C4-2B (cell line): ENCODE measurements around the gene TMEM117.

Experiments
- H3K27ac ChIP-seq: fragments of 450-650 bp; 2 replicates; pipeline ENCODE4 v1.5.1; 2017
- ZFX ChIP-seq: fragments of 450-650 bp; IDR thresholded peaks from 2 replicates; pipeline ENCODE4 v1.6.1; 2017
- TF ChIP-seq, protein P1 (sequence below): fragments of 450-650 bp; conservative IDR thresholded peaks from 2 replicates; pipeline ENCODE4 v1.5.1; 2017; ENCODE audit warnings: mild to moderate bottlenecking

TMEM117 gene

GRCh38 chr12:43980627-43981191 is 144.8 kb downstream of the TMEM117 start:
- H3K27ac ChIP-seq: no peak overlapping the region
- TF ChIP-seq, protein P1, sequence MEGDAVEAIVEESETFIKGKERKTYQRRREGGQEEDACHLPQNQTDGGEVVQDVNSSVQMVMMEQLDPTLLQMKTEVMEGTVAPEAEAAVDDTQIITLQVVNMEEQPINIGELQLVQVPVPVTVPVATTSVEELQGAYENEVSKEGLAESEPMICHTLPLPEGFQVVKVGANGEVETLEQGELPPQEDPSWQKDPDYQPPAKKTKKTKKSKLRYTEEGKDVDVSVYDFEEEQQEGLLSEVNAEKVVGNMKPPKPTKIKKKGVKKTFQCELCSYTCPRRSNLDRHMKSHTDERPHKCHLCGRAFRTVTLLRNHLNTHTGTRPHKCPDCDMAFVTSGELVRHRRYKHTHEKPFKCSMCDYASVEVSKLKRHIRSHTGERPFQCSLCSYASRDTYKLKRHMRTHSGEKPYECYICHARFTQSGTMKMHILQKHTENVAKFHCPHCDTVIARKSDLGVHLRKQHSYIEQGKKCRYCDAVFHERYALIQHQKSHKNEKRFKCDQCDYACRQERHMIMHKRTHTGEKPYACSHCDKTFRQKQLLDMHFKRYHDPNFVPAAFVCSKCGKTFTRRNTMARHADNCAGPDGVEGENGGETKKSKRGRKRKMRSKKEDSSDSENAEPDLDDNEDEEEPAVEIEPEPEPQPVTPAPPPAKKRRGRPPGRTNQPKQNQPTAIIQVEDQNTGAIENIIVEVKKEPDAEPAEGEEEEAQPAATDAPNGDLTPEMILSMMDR: no peak
- no peak for TF ChIP-seq ZFX

GRCh38 chr12:43981726-43982125 is 145.8 kb downstream of the TMEM117 start:
- TF ChIP-seq ZFX: no peak
- TF ChIP-seq, protein P1: no peak

DNA sequence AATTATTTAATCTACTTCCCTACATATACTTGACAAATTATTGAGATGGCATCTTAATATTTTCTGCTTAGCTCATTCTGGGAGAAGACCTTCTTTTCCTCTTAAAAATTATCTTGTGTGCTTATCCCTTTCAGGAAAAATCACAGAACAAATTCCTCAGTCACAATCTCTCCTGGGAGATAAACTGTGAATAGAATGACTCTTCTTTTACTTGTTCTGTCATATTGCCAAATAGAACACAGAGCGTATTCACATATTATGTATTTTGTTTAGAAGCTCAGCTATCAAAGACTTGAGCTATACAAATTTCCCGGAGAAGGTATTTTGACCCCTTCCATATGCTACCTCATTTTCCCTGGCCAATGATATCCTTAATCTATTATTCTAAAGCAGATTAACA is 146.7 kb downstream of the TMEM117 start:
- no peak for TF ChIP-seq ZFX
- TF ChIP-seq, protein P1: no peak
- no peak overlapping the region for H3K27ac ChIP-seq

More at GRCh38 chr12:43981726-43982125, 145.8 kb downstream of the TMEM117 start:
- H3K27ac ChIP-seq: no peak overlapping the region

- TF ChIP-seq, protein P1: no peak
- no peak for TF ChIP-seq ZFX
- no peak overlapping the region for H3K27ac ChIP-seq
Measured at GRCh38 chr12:43988838-43989560, 153.1 kb downstream of the TMEM117 start.

DNA sequence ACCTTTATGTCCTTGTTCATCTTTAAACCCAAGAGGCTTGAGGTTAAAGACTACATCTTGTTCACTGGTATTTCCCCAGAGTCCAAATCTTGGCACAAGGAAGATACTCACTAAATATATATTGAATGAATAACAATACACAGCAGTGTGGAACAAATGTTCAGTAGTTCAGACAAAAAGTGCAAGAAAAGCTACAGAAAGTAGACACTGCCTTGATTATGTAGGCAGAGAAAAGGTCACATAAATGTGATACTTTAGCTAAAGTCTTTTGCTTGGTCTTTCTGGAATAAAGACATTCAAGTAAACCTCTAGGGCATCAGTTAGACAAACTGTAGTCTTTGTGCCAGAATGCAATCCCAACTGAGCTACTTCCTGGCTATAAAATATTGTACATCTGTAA is 157.0 kb downstream of the TMEM117 start:
- TF ChIP-seq, protein P1: no peak
- no peak for TF ChIP-seq ZFX
- no peak overlapping the region for H3K27ac ChIP-seq

DNA sequence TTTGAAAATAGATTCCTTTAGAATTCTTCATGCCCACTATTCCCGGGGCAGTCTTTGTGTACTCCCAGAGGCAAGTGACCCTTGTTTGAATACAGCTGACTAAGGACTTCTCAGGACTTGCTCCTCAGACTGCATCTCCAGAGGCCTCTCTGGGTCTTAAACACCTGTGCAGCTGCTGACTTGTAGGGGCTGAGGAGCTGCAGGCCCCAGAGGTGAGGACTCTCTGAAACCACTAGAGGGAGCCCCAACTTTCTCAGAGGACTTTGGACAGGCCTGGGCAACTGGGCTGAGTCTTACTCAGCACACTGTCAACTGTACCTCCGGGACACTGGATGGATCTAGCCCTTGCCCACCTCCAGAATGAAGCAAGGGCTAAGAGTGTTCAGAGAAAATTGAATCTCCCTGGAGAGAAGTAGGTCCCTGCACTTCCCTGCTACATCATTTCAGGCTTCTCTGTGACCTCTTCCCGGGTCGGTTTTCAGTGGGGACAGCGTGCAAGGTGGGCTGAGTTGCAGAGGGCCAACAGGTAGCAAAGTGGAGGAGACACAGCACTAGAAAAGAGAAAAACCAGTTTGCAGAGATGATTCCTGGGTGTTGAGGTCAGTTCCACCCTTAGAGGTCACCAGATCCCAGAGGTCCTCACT is 164.6 kb downstream of the TMEM117 start:
- no peak for TF ChIP-seq ZFX
- TF ChIP-seq, protein P1: peak; percentile 86
- no peak overlapping the region for H3K27ac ChIP-seq

GRCh38 chr12:44002607-44003006 is 166.7 kb downstream of the TMEM117 start:
- TF ChIP-seq ZFX: no peak
- TF ChIP-seq, protein P1: no peak
- no peak overlapping the region for H3K27ac ChIP-seq
